ENCODE results near the gene CCDC85C. TPM values are rescaled to one million over a fixed set of nuclear protein-coding genes. Genes with fewer than 3 reads are reported as not detected.

CCDC85C gene
- total and polyA plus RNA-seq, 2 of the 8 experiments (the other 6 are each of a cell fraction or from before 2014, with no cell fraction given) = 16.8 to 35.8 TPM

DNA sequence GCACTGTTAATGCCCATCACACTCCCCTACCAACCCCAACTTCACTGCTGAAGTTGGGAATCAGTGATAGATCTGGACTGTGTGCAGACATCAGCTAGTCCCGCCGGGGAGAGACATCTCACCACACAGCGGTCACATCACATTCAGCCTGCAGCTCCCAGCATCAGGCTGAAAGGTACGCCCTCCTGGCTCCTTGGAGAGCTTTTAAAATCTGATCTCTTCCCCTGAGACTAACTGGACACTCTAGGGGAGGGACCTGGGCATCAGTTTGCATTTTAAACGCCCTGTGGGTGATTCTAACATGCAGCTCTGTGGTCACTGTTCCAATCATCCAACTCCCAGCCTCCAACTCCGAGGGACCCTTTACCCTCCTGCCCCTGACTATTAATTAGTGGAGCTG is 58.4 kb downstream of the CCDC85C start:
- Histone ChIP-seq H3K23me2 (ENCODE audit: low read depth, low read length) (no peaks in the 10 kb centered on the region), H2BK15ac (ENCODE audit: low read length) (peak overlapping the region; percentile 95; the same call in 1 of the 2 replicates), H3K4me1 (replicated peaks in 1 of 4; ENCODE audit: control insufficient read depth in 3 of 4, insufficient read depth in 4 of 4, low read length in 3 of 4) (peaks cover 8 to 29% (median 13%) of the 10 kb centered on the region in 4 experiments; a peak in 6 of 7 replicates), H4K8ac (ENCODE audit: extremely low read depth, insufficient read depth, low read length) (no peak overlapping the region), H2BK12ac (ENCODE audit: low read depth, low read length) (no peak overlapping the region), H3K79me2 (ENCODE audit: control insufficient read depth in 1 of 2, insufficient read depth in 2 of 2, low read length in 2 of 2) (peaks cover 0 to 77% of the 10 kb centered on the region in 2 experiments; a peak in 2 of 4 replicates), H2AK5ac (ENCODE audit: low read depth, low read length) (peak overlapping the region; percentile 83), H2BK120ac (replicated peaks; ENCODE audit: low read depth, low read length) (no peak overlapping the region), H4K91ac (replicated peaks; ENCODE audit: insufficient read length, low read length) (no peak overlapping the region), H3K9ac (replicated peaks in 1 of 4; ENCODE audit: extremely low read depth in 1 of 4, low read depth in 3 of 4, low read length in 3 of 4) (no peak overlapping the region), H3K4me2 (ENCODE audit: insufficient read depth in 1 of 2, low read depth in 2 of 2, low read length in 2 of 2) (no peak overlapping the region), H3K4me3 (ENCODE audit: extremely low read depth in 1 of 4, insufficient read depth in 2 of 4, low read depth in 3 of 4, low read length in 4 of 4) (no peak overlapping the region), H3K14ac (ENCODE audit: insufficient read length) (no peak overlapping the region), H3K18ac (ENCODE audit: extremely low read depth, low read length) (peak overlapping the region; percentile 5), H2BK20ac (ENCODE audit: low read length) (no peak overlapping the region), H3K9me3 (ENCODE audit: insufficient read depth in 2 of 2, low read depth in 1 of 2, low read length in 1 of 2) (no peaks in the 10 kb centered on the region), H2AFZ (ENCODE audit: low read length) (no peak overlapping the region), H3K23ac (ENCODE audit: insufficient read length) (no peak overlapping the region), H3K36me3 (ENCODE audit: control insufficient read depth in 2 of 4, insufficient read depth in 4 of 4, low read length in 3 of 4) (no peaks in the 10 kb centered on the region), H3K79me1 (ENCODE audit: low read depth, low read length) (peaks cover 26% of the 10 kb centered on the region), H3K4ac (replicated peaks; ENCODE audit: insufficient read length, low read depth, low read length) (no peak overlapping the region), H3K56ac (replicated peaks; ENCODE audit: insufficient read length, low read depth, low read length) (no peak overlapping the region), H3K27me3 (replicated peaks in 1 of 4; ENCODE audit: control insufficient read depth in 3 of 4, extremely low read depth in 1 of 4, insufficient read depth in 3 of 4, low read length in 3 of 4) (no peaks in the 10 kb centered on the region), H4K20me1 (replicated peaks in 1 of 2; ENCODE audit: control insufficient read depth in 1 of 2, insufficient read depth in 2 of 2, low read length in 2 of 2) (peaks cover 4 to 18% of the 10 kb centered on the region in 2 experiments), H2BK5ac (ENCODE audit: low read depth, low read length) (no peak overlapping the region), H4K5ac (ENCODE audit: insufficient read length, low read depth, low read length) (no peak overlapping the region), H3K27ac (ENCODE audit: low read depth, low read length) (no peak overlapping the region)
- TF ChIP-seq GTF2F1 (IDR thresholded peaks at IDR 0.05; ENCODE audit: borderline replicate concordance, low read depth, low read length) = no peak
- no peak for TF ChIP-seq BACH1 (IDR thresholded peaks at IDR 0.05; ENCODE audit: low read length)
- TF ChIP-seq JUND (IDR thresholded peaks at IDR 0.05; ENCODE audit: low read length) = no peak
- ChIA-PET CTCF (ENCODE audit: partially characterized antibody) (interaction anchor here (0.7 to 3.5 kb wide), 10 partner anchors 10 to 83 kb away, joined by 3 to 17 read pairs (median 4); no protein-coding TSS in a partner anchor), POLR2A (ENCODE audit: partially characterized antibody) (interaction anchor here (0.7 to 1.6 kb wide), 3 partner anchors 8 to 65 kb away, joined by 3 to 5 read pairs (median 3); partner anchors contain the start of genes CCNK and SETD3)
- DNase-seq (ENCODE audit: low read depth in 1 of 2, low spot score in 2 of 2) (no peak), FAIRE-seq (no peak)
- 83% methylated on average over 6 of the region's 6 CpGs; no CpG with 5 or more reads in 1 of the 2 experiments for WGBS, 2 experiments (ENCODE audit: extremely low coverage in 1 of 2, insufficient coverage in 1 of 2, insufficient read length in 1 of 2, insufficient replicate concordance in 2 of 2, low coverage in 1 of 2, low lambda C conversion rate in 2 of 2, missing lambda C conversion rate in 1 of 2)

Measured in H1 (cell line).